ENCODE measurements around the gene FRMPD1. TPM values are rescaled to one million over a fixed set of nuclear protein-coding genes. Genes with fewer than 3 reads are reported as not detected.

Gene FRMPD1
- total and polyA plus RNA-seq, 2 of the 4 experiments (the other 2 are of a cell fraction) = not detected

DNA sequence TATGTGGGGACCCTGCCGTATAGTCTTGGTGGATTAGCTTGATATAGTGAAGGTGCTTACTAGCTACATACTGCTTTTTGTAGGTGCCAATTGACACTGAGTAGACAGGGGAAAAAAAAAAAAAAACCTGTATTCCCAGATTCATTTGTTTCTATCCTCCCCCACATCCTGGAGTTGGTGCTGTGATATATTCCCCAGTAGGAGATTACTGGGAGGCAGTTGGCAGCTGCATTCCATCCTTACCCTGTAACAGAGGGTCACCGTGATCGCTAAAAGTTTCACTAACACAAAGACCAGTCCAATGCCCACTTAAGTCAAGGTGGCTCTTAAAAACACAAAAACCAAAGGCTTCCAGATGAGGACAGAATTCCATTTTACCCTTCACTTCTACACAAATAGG is 30.9 kb upstream of the FRMPD1 start:
- Histone ChIP-seq H2AK5ac (ENCODE audit: low read depth, low read length) (no peak overlapping the region), H3K4ac (ENCODE audit: low read depth, low read length) (peak overlapping the region; percentile 10; the same call in 1 of the 2 replicates), H2AK9ac (replicated peaks; ENCODE audit: low read depth, low read length, poor library complexity) (no peak overlapping the region), H3K79me1 (ENCODE audit: low read depth in 1 of 2, low read length in 2 of 2) (no peaks in the 10 kb centered on the region; a peak in 1 of 4 replicates), H4K5ac (ENCODE audit: low read depth, low read length) (no peak overlapping the region), H3K4me2 (ENCODE audit: low read depth, low read length) (no peak overlapping the region), H3K4me1 (ENCODE audit: control insufficient read depth, insufficient read depth, low read length) (peaks cover 4% of the 10 kb centered on the region), H2BK120ac (ENCODE audit: low read depth, low read length) (peak overlapping the region; percentile 26; the same call in 1 of the 2 replicates), H3K9me1 (ENCODE audit: insufficient read depth, low read length) (peaks cover 3% of the 10 kb centered on the region), H2BK5ac (ENCODE audit: low read depth, low read length, poor library complexity, severe bottlenecking) (peak overlapping the region; percentile 82), H3K23ac (ENCODE audit: low read depth, low read length) (no peak overlapping the region), H4K8ac (ENCODE audit: low read depth in 2 of 2, low read length in 2 of 2) (no peak overlapping the region), H3K18ac (ENCODE audit: low read depth, low read length) (no peak overlapping the region; the same call in 1 of the 2 replicates), H3K36me3 (ENCODE audit: control insufficient read depth, insufficient read depth, low read length) (no peaks in the 10 kb centered on the region), H3K27ac (ENCODE audit: insufficient read depth, low read length) (no peak overlapping the region), H2BK20ac (ENCODE audit: low read depth, low read length) (peak overlapping the region; percentile 55; the same call in 1 of the 2 replicates), H3K9me3 (ENCODE audit: control insufficient read depth, insufficient read depth, low read length) (no peaks in the 10 kb centered on the region), H3K27me3 (ENCODE audit: control insufficient read depth, insufficient read depth, low read length) (no peaks in the 10 kb centered on the region; the same call in 1 of the 2 replicates), H2BK15ac (ENCODE audit: low read depth, low read length) (no peak overlapping the region), H3K56ac (ENCODE audit: extremely low read depth, insufficient read depth, low read length) (no peak overlapping the region), H4K91ac (ENCODE audit: insufficient read depth, low read depth, low read length) (0 out of 2 replicates have a peak overlapping the region, but pooled peaks have one; percentile 43), H3K4me3 (ENCODE audit: insufficient read depth, low read depth, low read length) (no peak overlapping the region), H4K20me1 (ENCODE audit: insufficient read depth, low read length) (no peaks in the 10 kb centered on the region), H3K9ac (ENCODE audit: low read depth, low read length) (no peak overlapping the region), H2AFZ (replicated peaks; ENCODE audit: low read length, poor library complexity) (no peak overlapping the region), H3K14ac (replicated peaks; ENCODE audit: low read depth, low read length) (no peak overlapping the region)
- DNase-seq (no peak), ATAC-seq (ENCODE audit: low read depth) (no peak)
- dilution Hi-C loops (cut with HindIII; ENCODE audit: low sequenced_read_pairs, unreplicated experiment) (no loop called here), intact Hi-C loops (cut with micrococcal nuclease) (no loop called here), in situ Hi-C loops (cut with MboI; ENCODE audit: low sequenced_read_pairs) (no loop called here)
- CTCF ChIA-PET = no interaction called here
- WGBS, 2 experiments (ENCODE audit: extremely low coverage in 2 of 2, insufficient read length in 1 of 2) = no CpG with 5 or more reads among the region's 3 CpGs
- no TSS peak for BruUV-seq (replicated peaks)
- POLR2A ChIA-PET (ENCODE audit: unreplicated experiment) = no interaction called here
- TF ChIP-seq CHD1 (IDR thresholded peaks at IDR 0.05; ENCODE audit: low read depth, low read length) (no peak), FOS (IDR thresholded peaks at IDR 0.05; ENCODE audit: low read depth, low read length) (no peak), MAZ (IDR thresholded peaks at IDR 0.05; ENCODE audit: borderline replicate concordance, low read depth, low read length) (no peak), MXI1 (IDR thresholded peaks at IDR 0.05; ENCODE audit: borderline replicate concordance, low read depth, low read length) (no peak), CEBPB (IDR thresholded peaks at IDR 0.05; ENCODE audit: low read depth, low read length) (no peak), MAFK (IDR thresholded peaks at IDR 0.05; ENCODE audit: low read depth, low read length) (no peak), RCOR1 (IDR thresholded peaks at IDR 0.05; ENCODE audit: insufficient replicate concordance, low read length) (no peak), POLR2A (IDR thresholded peaks at IDR 0.05; ENCODE audit: low read depth, low read length) (no peak), NFE2L2 (IDR thresholded peaks at IDR 0.05; ENCODE audit: low read depth, low read length) (no peak), BHLHE40 (IDR thresholded peaks at IDR 0.05; ENCODE audit: low read depth, low read length) (no peak), SMC3 (IDR thresholded peaks at IDR 0.05; ENCODE audit: low read depth, low read length) (no peak), RAD21 (IDR thresholded peaks at IDR 0.05; ENCODE audit: low read length) (no peak), RFX5 (IDR thresholded peaks at IDR 0.05; ENCODE audit: low read depth, low read length) (no peak)
- TF ChIP-seq, protein P1, sequence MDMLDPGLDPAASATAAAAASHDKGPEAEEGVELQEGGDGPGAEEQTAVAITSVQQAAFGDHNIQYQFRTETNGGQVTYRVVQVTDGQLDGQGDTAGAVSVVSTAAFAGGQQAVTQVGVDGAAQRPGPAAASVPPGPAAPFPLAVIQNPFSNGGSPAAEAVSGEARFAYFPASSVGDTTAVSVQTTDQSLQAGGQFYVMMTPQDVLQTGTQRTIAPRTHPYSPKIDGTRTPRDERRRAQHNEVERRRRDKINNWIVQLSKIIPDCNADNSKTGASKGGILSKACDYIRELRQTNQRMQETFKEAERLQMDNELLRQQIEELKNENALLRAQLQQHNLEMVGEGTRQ (IDR thresholded peaks at IDR 0.05; ENCODE audit: low read depth, low read length) = no peak
- TF ChIP-seq, protein P2, sequence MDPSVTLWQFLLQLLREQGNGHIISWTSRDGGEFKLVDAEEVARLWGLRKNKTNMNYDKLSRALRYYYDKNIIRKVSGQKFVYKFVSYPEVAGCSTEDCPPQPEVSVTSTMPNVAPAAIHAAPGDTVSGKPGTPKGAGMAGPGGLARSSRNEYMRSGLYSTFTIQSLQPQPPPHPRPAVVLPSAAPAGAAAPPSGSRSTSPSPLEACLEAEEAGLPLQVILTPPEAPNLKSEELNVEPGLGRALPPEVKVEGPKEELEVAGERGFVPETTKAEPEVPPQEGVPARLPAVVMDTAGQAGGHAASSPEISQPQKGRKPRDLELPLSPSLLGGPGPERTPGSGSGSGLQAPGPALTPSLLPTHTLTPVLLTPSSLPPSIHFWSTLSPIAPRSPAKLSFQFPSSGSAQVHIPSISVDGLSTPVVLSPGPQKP (IDR thresholded peaks at IDR 0.05; ENCODE audit: borderline replicate concordance, low read depth, low read length) = no peak
- TF ChIP-seq, protein P3, sequence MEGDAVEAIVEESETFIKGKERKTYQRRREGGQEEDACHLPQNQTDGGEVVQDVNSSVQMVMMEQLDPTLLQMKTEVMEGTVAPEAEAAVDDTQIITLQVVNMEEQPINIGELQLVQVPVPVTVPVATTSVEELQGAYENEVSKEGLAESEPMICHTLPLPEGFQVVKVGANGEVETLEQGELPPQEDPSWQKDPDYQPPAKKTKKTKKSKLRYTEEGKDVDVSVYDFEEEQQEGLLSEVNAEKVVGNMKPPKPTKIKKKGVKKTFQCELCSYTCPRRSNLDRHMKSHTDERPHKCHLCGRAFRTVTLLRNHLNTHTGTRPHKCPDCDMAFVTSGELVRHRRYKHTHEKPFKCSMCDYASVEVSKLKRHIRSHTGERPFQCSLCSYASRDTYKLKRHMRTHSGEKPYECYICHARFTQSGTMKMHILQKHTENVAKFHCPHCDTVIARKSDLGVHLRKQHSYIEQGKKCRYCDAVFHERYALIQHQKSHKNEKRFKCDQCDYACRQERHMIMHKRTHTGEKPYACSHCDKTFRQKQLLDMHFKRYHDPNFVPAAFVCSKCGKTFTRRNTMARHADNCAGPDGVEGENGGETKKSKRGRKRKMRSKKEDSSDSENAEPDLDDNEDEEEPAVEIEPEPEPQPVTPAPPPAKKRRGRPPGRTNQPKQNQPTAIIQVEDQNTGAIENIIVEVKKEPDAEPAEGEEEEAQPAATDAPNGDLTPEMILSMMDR (conservative IDR thresholded peaks at IDR 0.05; ENCODE audit: low read depth, low read length) = no peak

Data from IMR-90 (cell line).